ENCODE results near the gene CLIC5. TPM values are rescaled to one million over a fixed set of nuclear protein-coding genes. Genes with fewer than 3 reads are reported as not detected.

CLIC5 gene
- total RNA-seq, 2 donors from 2014 or later = 3.3 to 6.6 TPM

DNA sequence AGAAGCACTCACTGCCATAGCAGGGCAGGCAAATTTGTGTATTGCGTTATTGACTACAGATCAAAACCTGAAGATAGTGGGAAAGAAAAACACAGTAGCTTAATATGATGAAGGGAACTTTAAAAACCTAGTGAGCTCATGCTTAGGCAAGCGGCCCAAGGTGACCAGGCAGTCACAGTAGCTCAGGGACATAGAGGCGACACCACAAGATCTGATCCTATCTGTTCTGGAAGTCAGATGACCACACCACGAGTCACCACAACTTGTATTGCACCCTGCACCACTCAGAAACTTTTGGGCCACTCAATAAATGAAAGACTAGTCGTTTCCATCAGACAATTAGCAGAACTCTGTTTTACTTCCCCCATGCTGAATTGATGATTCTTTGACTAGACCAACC, 4.9 kb downstream of the CLIC5 start:
- H3K27ac Mint-ChIP-seq = peak overlapping the region; percentile 83
- no peaks in the 10 kb centered on the region for H3K9me3 Mint-ChIP-seq
- peaks cover 51% of the 10 kb centered on the region for H3K4me1 Mint-ChIP-seq (ENCODE audit: low read depth)
- H3K4me3 Mint-ChIP-seq = peak overlapping the region; percentile 36 to 78
- peak; percentile 28 for ATAC-seq (replicated peaks in 1 of 2)
- H3K27me3 Mint-ChIP-seq (ENCODE audit: low read depth) = peaks cover 17% of the 10 kb centered on the region
- peak in 1 of 2 donors; percentile 51 for DNase-seq
- H3K36me3 Mint-ChIP-seq (ENCODE audit: insufficient read depth in 2 of 2) = no peaks in the 10 kb centered on the region

DNA sequence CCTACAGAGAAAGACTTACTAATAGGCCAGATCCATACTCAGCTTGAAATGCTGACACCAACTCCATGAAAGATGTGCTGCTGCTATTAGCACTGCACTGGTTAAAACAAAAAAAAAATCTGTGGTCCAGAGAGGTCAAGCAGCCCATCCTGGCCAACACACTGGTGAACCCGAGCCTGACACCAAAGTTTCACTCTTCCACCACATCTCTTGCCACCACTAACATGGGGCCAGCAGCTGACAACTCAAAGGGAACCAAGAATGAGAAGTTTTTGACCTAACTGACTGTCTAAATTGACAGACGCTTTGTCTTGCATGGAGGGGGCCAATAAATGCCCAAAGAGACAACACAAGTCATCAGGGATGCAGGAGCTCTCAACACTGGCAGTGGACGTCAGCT, 5.4 kb downstream of the CLIC5 start:
- Mint-ChIP-seq H3K4me3 (peak overlapping the region in 1 of 2 donors; percentile 5), H3K27ac (no peak overlapping the region), H3K36me3 (ENCODE audit: insufficient read depth in 2 of 2) (no peaks in the 10 kb centered on the region), H3K27me3 (ENCODE audit: low read depth) (peaks cover 17% of the 10 kb centered on the region), H3K4me1 (ENCODE audit: low read depth) (peaks cover 51% of the 10 kb centered on the region), H3K9me3 (no peaks in the 10 kb centered on the region)
- DNase-seq (no peak), ATAC-seq (replicated peaks in 1 of 2) (no peak)

DNA sequence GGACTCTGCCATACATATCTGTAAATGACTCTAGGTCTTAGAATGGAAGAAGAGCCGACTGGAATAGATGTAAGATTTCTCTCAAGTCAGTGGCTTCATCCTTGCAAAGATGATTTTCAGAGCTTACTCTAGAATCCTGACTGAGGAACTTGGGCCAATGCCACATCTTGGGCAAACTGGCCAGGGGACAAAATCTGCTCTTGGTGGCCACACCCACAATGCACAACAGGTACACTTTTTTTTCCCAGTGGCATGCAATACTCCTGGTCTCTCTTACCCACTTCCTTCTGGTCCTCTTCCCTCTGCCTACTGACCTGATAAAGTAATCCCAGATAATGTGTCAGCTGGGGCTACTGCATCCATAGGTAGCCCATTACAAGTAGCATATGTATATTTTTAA, 13.4 kb downstream of the CLIC5 start:
- ATAC-seq (replicated peaks in 1 of 2) = no peak
- no peak for DNase-seq
- H3K36me3 Mint-ChIP-seq (ENCODE audit: insufficient read depth in 2 of 2) = peaks cover 0 to 2% of the 10 kb centered on the region in 2 donors
- H3K9me3 Mint-ChIP-seq = peaks cover 0 to 3% of the 10 kb centered on the region in 2 donors
- H3K27ac Mint-ChIP-seq = no peak overlapping the region
- H3K4me1 Mint-ChIP-seq (ENCODE audit: low read depth) = no peaks in the 10 kb centered on the region
- H3K27me3 Mint-ChIP-seq (ENCODE audit: low read depth) = no peaks in the 10 kb centered on the region
- no peak overlapping the region for H3K4me3 Mint-ChIP-seq

DNA sequence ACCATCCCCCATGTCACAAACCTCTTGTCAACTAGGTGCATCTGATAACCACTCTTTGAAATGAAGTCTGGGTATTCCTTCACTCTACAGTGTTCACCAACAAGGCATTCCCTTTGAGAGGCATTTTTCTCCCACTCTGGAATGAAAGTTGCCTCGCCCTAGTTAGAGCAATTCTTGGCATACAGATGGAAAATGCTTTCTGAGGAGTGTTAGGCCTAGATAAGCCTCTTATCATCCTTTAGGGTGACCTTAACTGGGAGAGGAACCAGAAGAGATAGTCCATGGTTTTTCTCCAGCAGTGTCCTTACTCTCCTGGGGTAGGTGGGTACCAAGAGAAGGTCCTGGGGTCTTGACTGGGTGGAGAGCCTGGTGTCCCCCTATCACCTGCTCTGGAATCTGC, 14.8 kb downstream of the CLIC5 start:
- Mint-ChIP-seq H3K36me3 (ENCODE audit: insufficient read depth in 2 of 2) (peaks cover 0 to 2% of the 10 kb centered on the region in 2 donors), H3K9me3 (peaks cover 0 to 3% of the 10 kb centered on the region in 2 donors), H3K4me3 (no peak overlapping the region), H3K27ac (no peak overlapping the region), H3K27me3 (ENCODE audit: low read depth) (no peaks in the 10 kb centered on the region), H3K4me1 (ENCODE audit: low read depth) (no peaks in the 10 kb centered on the region)
- no peak for DNase-seq
- ATAC-seq (replicated peaks in 1 of 2) = no peak

DNA sequence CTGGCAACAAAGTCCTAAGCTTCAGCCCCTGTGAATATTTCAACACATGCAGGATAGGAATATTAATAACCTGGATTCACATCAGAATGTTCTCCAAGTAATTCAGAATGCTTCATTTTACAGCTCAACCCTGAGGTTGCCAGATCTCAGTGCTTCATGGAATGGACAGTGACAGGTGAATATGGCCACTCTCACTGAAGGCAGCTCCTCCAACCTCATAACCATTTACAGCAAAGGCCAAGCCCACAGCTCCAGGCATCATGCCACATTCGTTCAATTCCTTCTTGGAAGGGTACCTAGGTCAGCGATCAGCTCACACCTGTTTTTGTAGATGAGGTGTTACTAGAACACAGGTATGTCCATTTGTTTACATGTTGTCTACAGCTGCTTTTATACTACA, 17.1 kb downstream of the CLIC5 start:
- Mint-ChIP-seq H3K4me1 (ENCODE audit: low read depth) (no peaks in the 10 kb centered on the region), H3K4me3 (no peak overlapping the region), H3K27me3 (ENCODE audit: low read depth) (no peaks in the 10 kb centered on the region), H3K27ac (no peak overlapping the region), H3K36me3 (ENCODE audit: insufficient read depth in 2 of 2) (peaks cover 2% of the 10 kb centered on the region in 2 donors), H3K9me3 (peaks cover 2 to 3% of the 10 kb centered on the region in 2 donors)
- DNase-seq = no peak
- no peak for ATAC-seq (replicated peaks in 1 of 2)

DNA sequence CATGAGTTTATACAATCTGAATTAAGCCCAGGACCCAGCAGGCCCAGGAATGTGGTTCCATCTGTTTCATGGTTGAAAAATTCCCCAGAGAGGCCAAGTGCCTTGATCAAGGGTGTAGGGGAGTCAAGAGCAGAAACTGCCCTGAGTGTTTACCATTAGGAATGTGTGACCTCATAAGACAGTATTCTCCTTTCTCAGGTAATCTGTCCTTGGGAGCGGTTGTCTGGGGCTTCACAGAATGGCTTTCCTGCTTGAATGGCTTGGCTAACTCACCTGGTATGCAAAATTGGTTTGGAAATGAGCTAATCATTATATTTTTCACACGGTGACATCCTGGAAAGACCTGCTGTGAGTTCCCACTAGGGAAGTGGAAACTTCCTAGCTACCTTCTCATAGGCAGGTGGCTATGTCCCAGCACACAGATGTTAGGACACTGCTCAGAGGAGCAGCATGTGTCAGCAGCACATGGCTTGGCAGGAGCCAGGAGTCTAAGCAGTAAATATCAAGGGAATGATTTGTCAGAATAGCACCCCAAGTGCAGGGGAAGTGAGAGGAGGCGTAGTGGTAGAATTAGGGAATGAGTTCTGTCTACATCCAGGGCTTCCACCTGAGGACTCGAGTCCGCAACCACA, 17.7 kb downstream of the CLIC5 start:
- no peak overlapping the region for H3K4me3 Mint-ChIP-seq
- peaks cover 2% of the 10 kb centered on the region in 2 donors for H3K36me3 Mint-ChIP-seq (ENCODE audit: insufficient read depth in 2 of 2)
- H3K27me3 Mint-ChIP-seq (ENCODE audit: low read depth) = no peaks in the 10 kb centered on the region
- H3K9me3 Mint-ChIP-seq = peaks cover 2 to 3% of the 10 kb centered on the region in 2 donors
- H3K4me1 Mint-ChIP-seq (ENCODE audit: low read depth) = no peaks in the 10 kb centered on the region
- DNase-seq (no peak), ATAC-seq (replicated peaks in 1 of 2) (no peak)
- H3K27ac Mint-ChIP-seq = no peak overlapping the region

DNA sequence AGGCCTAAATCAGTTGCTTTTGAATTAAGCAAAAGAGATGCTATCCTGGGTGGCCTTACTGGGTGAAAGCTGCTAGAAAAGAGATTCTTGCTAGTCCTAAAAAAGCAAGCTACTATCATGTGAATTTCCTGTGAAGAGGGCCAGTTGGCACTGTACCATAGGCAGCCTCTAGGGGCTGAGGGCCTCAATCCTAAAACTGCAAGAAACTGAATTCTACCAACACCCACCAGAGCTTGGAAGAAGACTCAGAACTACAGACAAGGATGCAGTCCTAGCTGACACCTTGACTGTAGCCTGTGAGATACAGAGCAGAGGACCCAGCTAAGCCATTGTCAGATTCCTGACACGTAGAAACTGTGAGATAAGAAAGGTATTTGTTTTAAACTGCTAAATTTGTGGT, 24.5 kb downstream of the CLIC5 start:
- H3K27me3 Mint-ChIP-seq (ENCODE audit: low read depth) = no peaks in the 10 kb centered on the region
- H3K4me3 Mint-ChIP-seq = no peak overlapping the region
- ATAC-seq (replicated peaks in 1 of 2) (no peak), DNase-seq (no peak)
- H3K27ac Mint-ChIP-seq = no peak overlapping the region
- no peaks in the 10 kb centered on the region for H3K4me1 Mint-ChIP-seq (ENCODE audit: low read depth)
- H3K36me3 Mint-ChIP-seq (ENCODE audit: insufficient read depth in 2 of 2) = peaks cover 0 to 2% of the 10 kb centered on the region in 2 donors
- peaks cover 0 to 2% of the 10 kb centered on the region in 2 donors for H3K9me3 Mint-ChIP-seq

DNA sequence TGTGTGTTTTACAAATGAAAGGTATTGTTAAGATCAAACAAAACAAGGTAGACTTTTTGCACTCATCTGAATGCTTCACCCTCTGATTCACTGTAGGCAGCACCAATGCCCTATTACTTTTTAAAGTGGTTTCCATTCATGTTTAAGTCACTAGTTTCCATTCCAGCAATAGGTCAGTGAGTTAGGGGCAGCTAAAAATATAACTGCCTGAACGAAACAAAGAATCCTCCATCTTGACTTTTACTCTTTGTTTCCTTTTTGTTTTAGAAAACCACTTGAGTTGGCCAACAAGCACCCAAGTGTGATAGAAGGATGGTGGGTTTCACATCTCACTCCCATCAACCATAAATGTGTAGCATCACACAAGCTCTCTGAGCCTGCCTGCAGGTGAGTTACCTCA, 25.5 kb downstream of the CLIC5 start:
- Mint-ChIP-seq H3K4me1 (ENCODE audit: low read depth) (no peaks in the 10 kb centered on the region), H3K27ac (no peak overlapping the region), H3K36me3 (ENCODE audit: insufficient read depth in 2 of 2) (no peaks in the 10 kb centered on the region), H3K9me3 (peaks cover 0 to 3% of the 10 kb centered on the region in 2 donors), H3K4me3 (no peak overlapping the region), H3K27me3 (ENCODE audit: low read depth) (no peaks in the 10 kb centered on the region)
- DNase-seq (no peak), ATAC-seq (replicated peaks in 1 of 2) (peak in 1 of 2 donors; percentile 53)

DNA sequence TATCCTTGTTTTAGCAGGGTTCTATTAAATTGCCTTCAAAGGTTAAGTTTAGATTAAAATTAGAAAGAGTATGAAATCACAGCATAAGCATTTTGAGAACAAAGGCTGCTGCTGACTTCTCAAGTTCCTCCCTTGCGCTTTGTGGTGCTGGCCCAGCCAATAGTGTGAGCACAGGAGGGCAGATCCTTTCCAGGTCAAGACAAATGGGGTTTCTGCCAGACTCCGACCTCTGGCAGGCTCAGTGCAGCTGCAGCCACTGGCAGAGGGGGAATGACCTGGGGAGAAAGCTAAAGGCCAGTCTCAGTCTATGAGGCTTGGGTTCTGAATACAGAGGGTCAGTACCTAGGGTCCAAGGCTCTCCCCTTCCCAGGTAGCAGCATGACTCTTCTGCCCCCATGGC, 27.0 kb downstream of the CLIC5 start:
- no peak for ATAC-seq (replicated peaks in 1 of 2)
- no peaks in the 10 kb centered on the region for H3K27me3 Mint-ChIP-seq (ENCODE audit: low read depth)

DNA sequence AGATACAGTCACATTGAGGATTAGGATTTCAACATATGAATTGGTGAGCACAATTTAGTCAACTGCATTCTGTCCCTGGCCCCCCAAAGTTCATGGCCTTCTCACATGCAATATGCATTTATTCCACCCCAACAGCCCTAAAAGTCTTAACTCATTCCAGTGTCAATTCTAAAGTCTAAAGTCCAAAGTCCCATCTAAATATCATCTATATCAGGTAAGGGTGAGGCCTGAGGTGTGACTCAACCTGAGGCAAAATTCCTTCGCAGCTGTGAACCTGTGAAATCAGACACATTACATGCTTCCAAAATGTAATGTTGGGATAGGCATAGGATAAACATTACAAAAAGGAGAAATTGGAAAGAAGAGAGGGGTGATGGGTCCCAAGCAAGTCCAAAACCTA, 27.8 kb downstream of the CLIC5 start:
- H3K27me3 Mint-ChIP-seq (ENCODE audit: low read depth) = no peaks in the 10 kb centered on the region
- no peaks in the 10 kb centered on the region for H3K4me1 Mint-ChIP-seq (ENCODE audit: low read depth)
- H3K4me3 Mint-ChIP-seq = no peak overlapping the region
- peaks cover 0 to 3% of the 10 kb centered on the region in 2 donors for H3K9me3 Mint-ChIP-seq
- H3K27ac Mint-ChIP-seq = no peak overlapping the region
- H3K36me3 Mint-ChIP-seq (ENCODE audit: insufficient read depth in 2 of 2) = no peaks in the 10 kb centered on the region
- no peak for ATAC-seq (replicated peaks in 1 of 2)
- DNase-seq = no peak

More for the DNA sequence above, 27.0 kb downstream of the CLIC5 start:
- H3K9me3 Mint-ChIP-seq = peaks cover 0 to 3% of the 10 kb centered on the region in 2 donors
- no peak overlapping the region for H3K27ac Mint-ChIP-seq
- no peak for DNase-seq
- H3K4me3 Mint-ChIP-seq = no peak overlapping the region
- H3K4me1 Mint-ChIP-seq (ENCODE audit: low read depth) = no peaks in the 10 kb centered on the region
- no peaks in the 10 kb centered on the region for H3K36me3 Mint-ChIP-seq (ENCODE audit: insufficient read depth in 2 of 2)

DNA sequence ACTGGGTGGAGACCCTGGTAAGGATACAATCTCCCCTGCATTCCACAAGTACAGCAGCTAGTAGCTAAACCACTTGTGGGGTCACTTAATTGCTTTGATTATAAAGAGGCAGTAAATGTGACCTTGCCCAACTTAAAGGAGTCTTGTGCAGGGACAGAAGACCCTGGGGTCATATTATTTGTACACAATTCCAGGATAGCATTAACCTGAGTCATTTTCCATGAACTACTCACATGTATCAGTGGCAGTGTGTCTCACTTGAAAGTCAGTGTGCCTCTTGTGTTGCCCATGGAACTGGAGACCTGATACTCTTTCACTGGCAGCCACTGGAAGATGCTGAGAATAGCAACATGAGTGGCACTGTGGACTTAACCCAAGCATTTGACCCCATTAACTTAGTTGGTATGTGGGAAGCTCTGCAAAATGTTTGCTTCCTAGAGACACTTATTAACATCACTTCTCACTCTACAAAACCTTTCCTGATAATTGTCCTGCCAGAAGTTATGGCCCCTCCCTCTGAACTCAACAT, 28.9 kb downstream of the CLIC5 start:
- no peaks in the 10 kb centered on the region for H3K27me3 Mint-ChIP-seq (ENCODE audit: low read depth)
- no peak for ATAC-seq (replicated peaks in 1 of 2)
- peaks cover 2 to 3% of the 10 kb centered on the region in 2 donors for H3K9me3 Mint-ChIP-seq
- no peak for DNase-seq
- H3K36me3 Mint-ChIP-seq (ENCODE audit: insufficient read depth in 2 of 2) = no peaks in the 10 kb centered on the region
- H3K27ac Mint-ChIP-seq = no peak overlapping the region
- H3K4me3 Mint-ChIP-seq = no peak overlapping the region
- H3K4me1 Mint-ChIP-seq (ENCODE audit: low read depth) = no peaks in the 10 kb centered on the region

DNA sequence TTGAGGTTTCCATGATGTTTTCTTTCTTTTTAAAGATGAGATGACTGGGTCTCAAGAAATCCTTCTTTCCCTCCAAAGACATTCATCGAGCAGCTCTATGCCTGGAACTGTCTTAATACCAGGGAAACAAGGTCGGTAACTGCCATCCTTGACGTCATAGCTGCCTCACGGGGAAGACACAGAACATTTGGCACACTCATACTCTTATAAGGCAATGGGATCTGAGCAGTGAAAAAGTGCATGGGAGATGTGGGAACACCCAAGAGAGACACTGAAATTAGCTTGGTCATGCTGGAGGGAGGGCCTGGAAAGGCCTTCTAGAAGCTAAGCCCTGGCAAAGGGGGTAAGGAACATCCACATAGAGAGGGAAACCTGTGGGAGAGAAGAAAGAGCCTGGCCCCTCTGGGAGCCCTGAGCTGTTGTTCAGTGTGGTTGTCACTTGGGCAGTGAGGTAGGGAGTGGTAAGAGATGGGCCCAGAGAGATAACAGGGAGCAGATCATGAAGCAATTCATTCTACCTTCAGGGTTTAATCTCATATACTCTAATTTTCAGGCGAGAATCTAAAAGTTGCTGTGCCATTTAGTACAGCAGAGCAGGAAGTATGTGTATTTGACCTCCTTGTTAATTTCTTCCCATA, 30.8 kb downstream of the CLIC5 start:
- ATAC-seq (replicated peaks in 1 of 2) (no peak), DNase-seq (no peak)
- Mint-ChIP-seq H3K36me3 (ENCODE audit: insufficient read depth in 2 of 2) (no peaks in the 10 kb centered on the region), H3K4me3 (no peak overlapping the region), H3K4me1 (ENCODE audit: low read depth) (no peaks in the 10 kb centered on the region), H3K27ac (no peak overlapping the region), H3K27me3 (ENCODE audit: low read depth) (no peaks in the 10 kb centered on the region), H3K9me3 (peaks cover 2 to 3% of the 10 kb centered on the region in 2 donors)

DNA sequence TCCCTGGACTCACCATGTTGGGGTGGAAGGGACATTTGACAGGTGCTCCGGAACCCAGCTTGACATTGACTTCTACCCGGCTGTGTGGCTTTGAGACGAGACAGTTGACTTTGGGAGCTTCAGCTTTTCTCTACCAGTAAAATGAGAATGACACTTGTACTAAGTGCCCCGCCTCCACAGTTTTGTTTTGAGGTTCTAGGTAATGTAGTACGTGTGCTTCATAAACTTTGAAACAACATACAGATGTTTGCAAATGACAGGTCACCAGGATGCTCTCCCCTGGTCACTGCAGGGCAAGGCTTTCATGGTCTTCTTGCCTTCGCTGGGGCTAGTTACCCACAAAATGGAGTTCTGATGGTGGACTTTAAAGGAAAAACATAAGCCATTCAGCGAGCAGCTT, 31.3 kb downstream of the CLIC5 start:
- no peaks in the 10 kb centered on the region for H3K27me3 Mint-ChIP-seq (ENCODE audit: low read depth)
- H3K27ac Mint-ChIP-seq = no peak overlapping the region
- ATAC-seq (replicated peaks in 1 of 2) = peak in 1 of 2 donors; percentile 38
- H3K4me3 Mint-ChIP-seq = no peak overlapping the region
- H3K36me3 Mint-ChIP-seq (ENCODE audit: insufficient read depth in 2 of 2) = no peaks in the 10 kb centered on the region
- H3K9me3 Mint-ChIP-seq = peaks cover 2 to 3% of the 10 kb centered on the region in 2 donors
- no peak for DNase-seq
- H3K4me1 Mint-ChIP-seq (ENCODE audit: low read depth) = no peaks in the 10 kb centered on the region

Data from activated T-cell treated with anti-CD3 and anti-CD28 coated beads, Interleukin-2, amount 50 U/mL, for 72 hours (primary cell).